Nephron progenitor cell (in vitro differentiated cells): ENCODE measurements around the gene PRB2.
"Not testable (repeated sequence)": the region's sequence is repeated elsewhere in the genome, so short reads cannot be mapped to it uniquely, and the experiment has no call there.

Experiments used
- DNase-seq: peaks from one replicate; pipeline ENCODE4 v3.0.0; 2021
- H3K27ac Mint-ChIP-seq: 2 replicates; pipeline ENCODE4 v1.8.0; 2021; ENCODE audit warnings: mild to moderate bottlenecking, moderate library complexity, mixed read lengths
- H3K27me3 Mint-ChIP-seq: 2 replicates; pipeline ENCODE4 v1.8.0; 2021; ENCODE audit warnings: mild to moderate bottlenecking, low read depth, mixed read lengths; ENCODE audit not compliant: poor library complexity
- H3K36me3 Mint-ChIP-seq: 2 replicates; pipeline ENCODE4 v1.8.0; 2021; ENCODE audit warnings: low read depth, mixed read lengths
- H3K4me1 Mint-ChIP-seq: 2 replicates; pipeline ENCODE4 v1.8.0; 2021; ENCODE audit warnings: mixed read lengths
- H3K4me3 Mint-ChIP-seq: 2 replicates; pipeline ENCODE4 v1.8.0; 2021; ENCODE audit warnings: mild to moderate bottlenecking, moderate library complexity, mixed read lengths
- H3K9me3 Mint-ChIP-seq: 2 replicates; pipeline ENCODE4 v1.8.0; 2021; ENCODE audit warnings: mild to moderate bottlenecking, moderate library complexity, mixed read lengths
- TF ChIP-seq, protein P1 (sequence below): fragments of 200-600 bp; sonication (generic); IDR thresholded peaks from 2 replicates; pipeline ENCODE4 v1.5.0; 2021; ENCODE audit warnings: antibody characterized with exemption

PRB2 gene

DNA sequence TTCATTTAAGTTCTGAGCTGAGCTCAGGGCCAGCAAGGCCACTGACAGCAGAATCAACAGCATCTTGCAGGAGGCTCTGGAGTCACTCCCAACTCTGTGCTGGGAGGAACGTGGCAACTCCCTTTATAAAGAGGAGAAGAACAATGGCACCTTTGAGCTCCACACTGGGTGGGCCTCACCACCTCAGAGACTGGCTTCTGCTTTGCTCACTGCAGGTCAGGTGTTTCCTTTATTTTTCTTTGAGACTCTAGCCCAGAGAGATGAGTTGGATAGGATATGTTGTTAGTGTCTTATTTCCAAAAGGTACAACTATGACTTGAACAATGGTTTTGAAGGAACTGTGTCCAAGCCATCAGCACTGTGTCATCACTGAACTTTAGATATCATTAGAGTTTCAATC, at the start of gene PRB2:
Gene PRB2 (minus strand): TSS at position 101 of the 400 bp plus-strand sequence. CDS start 38 bp downstream, at position 63.
- not testable (repeated sequence) for H3K36me3 Mint-ChIP-seq, H3K27ac Mint-ChIP-seq, H3K4me3 Mint-ChIP-seq, DNase-seq, H3K27me3 Mint-ChIP-seq, H3K9me3 Mint-ChIP-seq, H3K4me1 Mint-ChIP-seq

DNA sequence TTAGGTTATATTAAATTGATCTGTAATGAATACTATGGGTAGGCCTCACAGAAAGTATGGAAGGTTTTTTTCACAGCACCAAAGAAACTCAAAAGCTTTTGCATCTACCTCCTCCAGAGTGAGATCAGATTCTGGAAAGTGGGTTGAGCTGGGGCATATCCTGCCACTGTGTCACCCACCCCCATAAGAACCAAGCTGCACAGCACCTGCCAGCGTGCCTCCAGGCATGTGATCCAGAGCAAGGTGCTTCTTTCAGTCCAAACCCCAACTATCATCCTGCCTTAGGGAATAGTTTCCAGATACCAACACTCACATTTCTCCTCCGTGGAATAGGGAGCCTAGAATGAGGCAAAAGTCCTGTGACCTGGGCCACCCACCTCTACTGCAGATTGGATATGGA, 42.6 kb upstream of the PRB2 start:
- H3K27me3 Mint-ChIP-seq: peaks cover 5% of the 10 kb centered on the region
- TF ChIP-seq, protein P1, sequence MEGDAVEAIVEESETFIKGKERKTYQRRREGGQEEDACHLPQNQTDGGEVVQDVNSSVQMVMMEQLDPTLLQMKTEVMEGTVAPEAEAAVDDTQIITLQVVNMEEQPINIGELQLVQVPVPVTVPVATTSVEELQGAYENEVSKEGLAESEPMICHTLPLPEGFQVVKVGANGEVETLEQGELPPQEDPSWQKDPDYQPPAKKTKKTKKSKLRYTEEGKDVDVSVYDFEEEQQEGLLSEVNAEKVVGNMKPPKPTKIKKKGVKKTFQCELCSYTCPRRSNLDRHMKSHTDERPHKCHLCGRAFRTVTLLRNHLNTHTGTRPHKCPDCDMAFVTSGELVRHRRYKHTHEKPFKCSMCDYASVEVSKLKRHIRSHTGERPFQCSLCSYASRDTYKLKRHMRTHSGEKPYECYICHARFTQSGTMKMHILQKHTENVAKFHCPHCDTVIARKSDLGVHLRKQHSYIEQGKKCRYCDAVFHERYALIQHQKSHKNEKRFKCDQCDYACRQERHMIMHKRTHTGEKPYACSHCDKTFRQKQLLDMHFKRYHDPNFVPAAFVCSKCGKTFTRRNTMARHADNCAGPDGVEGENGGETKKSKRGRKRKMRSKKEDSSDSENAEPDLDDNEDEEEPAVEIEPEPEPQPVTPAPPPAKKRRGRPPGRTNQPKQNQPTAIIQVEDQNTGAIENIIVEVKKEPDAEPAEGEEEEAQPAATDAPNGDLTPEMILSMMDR: no peak

DNA sequence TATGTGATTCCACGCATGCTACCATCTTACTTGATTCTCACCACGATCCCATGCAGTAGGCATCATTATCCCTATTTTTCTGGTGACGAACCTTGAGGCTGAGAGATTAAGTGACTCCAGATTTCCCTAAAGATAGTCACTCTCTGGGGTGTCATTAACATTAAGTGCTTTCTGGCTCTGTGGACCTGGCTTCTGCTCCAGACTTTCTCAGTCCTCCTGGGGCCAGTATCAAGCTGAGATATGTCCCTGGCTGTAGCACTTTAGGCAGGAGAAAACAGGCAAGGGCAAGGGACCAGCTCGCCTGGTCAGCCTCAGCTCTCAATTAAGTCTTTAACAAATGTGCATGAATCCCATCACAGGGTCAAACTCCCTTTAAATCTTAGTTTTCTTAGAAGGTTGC, 38.3 kb upstream of the PRB2 start:
- Mint-ChIP-seq H3K36me3 (no peaks in the 10 kb centered on the region), H3K27ac (no peak overlapping the region), H3K9me3 (no peaks in the 10 kb centered on the region), H3K27me3 (peaks cover 10% of the 10 kb centered on the region), H3K4me3 (no peak overlapping the region), H3K4me1 (peaks cover 19% of the 10 kb centered on the region)
- TF ChIP-seq, protein P1: no peak
- DNase-seq: no peak

More for the DNA sequence above, 42.6 kb upstream of the PRB2 start:
- no peak overlapping the region for H3K4me3 Mint-ChIP-seq
- DNase-seq: no peak
- no peak overlapping the region for H3K27ac Mint-ChIP-seq
- H3K4me1 Mint-ChIP-seq: peaks cover 8% of the 10 kb centered on the region
- no peaks in the 10 kb centered on the region for H3K9me3 Mint-ChIP-seq
- no peaks in the 10 kb centered on the region for H3K36me3 Mint-ChIP-seq

DNA sequence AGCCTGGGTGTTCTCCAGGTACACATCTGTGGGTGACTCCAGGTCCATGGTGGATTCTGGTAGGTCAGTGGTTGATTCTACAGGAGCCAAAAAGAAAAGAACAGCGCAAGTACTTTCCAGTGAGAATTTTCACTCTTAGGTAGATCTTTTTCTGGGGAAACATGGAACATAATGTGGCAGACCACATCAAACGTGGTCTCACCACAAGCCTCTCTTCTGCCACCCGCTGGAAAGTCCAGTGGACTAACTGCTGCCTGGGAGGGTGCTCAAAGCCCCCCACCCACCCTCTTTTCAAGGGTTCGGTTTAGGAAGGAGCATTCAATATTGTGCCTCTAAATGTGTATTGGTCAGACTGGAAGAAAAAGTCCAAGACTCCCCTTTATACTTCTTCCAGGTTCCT, 36.1 kb upstream of the PRB2 start:
- no peak for DNase-seq
- Mint-ChIP-seq H3K9me3 (no peaks in the 10 kb centered on the region), H3K36me3 (no peaks in the 10 kb centered on the region), H3K27ac (no peak overlapping the region), H3K27me3 (peaks cover 10% of the 10 kb centered on the region), H3K4me1 (peaks cover 19% of the 10 kb centered on the region), H3K4me3 (no peak overlapping the region)
- TF ChIP-seq, protein P1: no peak

DNA sequence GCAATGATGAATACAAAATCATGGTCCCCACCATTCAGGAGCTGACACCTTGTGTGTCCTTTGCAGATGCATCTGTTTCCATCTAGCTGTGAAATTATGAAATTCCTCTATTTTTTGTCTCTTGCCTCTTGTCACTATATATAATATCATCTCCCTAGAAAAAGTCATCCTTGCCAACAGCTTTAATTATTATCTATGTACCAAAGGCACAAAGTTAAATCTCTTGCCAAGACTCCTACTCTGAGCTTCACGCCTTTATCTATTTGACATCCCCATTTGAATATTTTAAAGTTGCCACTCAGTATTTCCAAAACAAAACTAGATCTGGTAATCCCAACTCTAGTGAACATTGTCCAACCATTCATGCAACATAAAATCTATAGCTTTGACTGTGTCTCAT, 32.0 kb upstream of the PRB2 start:
- Mint-ChIP-seq H3K27ac (no peak overlapping the region), H3K27me3 (peaks cover 6% of the 10 kb centered on the region), H3K4me1 (peaks cover 5% of the 10 kb centered on the region), H3K9me3 (peaks cover 4% of the 10 kb centered on the region), H3K4me3 (no peak overlapping the region), H3K36me3 (no peaks in the 10 kb centered on the region)
- no peak for DNase-seq
- TF ChIP-seq, protein P1: no peak

DNA sequence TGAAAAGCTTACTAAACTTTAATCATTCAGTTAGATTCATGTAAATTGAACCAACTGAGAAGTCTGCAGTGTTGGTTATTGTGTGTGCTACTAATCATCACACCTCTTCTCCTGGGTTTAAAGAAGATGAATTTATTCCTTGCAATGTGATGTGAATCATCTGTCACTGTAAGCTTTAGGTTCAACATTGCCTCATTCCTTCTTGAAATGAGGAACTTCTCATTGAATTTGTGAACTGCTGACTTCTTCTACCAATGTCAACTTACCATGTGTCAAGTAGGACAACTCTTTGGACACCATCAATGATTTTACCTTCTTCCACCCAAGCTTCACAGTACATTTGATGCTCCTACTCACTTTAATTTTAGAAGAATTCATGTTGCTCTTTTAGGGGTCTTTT, 17.4 kb upstream of the PRB2 start:
- no peak for DNase-seq

More for the DNA sequence above, 17.4 kb upstream of the PRB2 start:
- peaks cover 10% of the 10 kb centered on the region for H3K27me3 Mint-ChIP-seq
- no peak overlapping the region for H3K27ac Mint-ChIP-seq
- H3K9me3 Mint-ChIP-seq: peaks cover 20% of the 10 kb centered on the region
- TF ChIP-seq, protein P1: no peak
- H3K4me3 Mint-ChIP-seq: no peak overlapping the region
- no peaks in the 10 kb centered on the region for H3K4me1 Mint-ChIP-seq
- H3K36me3 Mint-ChIP-seq: no peaks in the 10 kb centered on the region
